Skeletal muscle tissue (tissue), 4 donors: ENCODE data around the gene DDX50. TPM values are rescaled to one million over a fixed set of nuclear protein-coding genes. Genes with fewer than 3 reads are reported as not detected.
A peak's percentile ranks its signal among the peaks of the same experiment; 100 is the strongest.
"Not testable (repeated sequence)": the region's sequence is repeated elsewhere in the genome, so short reads cannot be mapped to it uniquely, and the experiment has no call there.

Experiments used
- H3K27ac ChIP-seq: one replicate; pipeline ENCODE4 v1.7.0; 2013; ENCODE audit warnings: mild to moderate bottlenecking, low read depth, low read length, inconsistent platforms
- H3K27me3 ChIP-seq, 3 donors: one replicate each; pipeline ENCODE4 v1.7.0; 2013; ENCODE audit warnings: low read length in 3 of 3; ENCODE audit not compliant: control insufficient read depth in 3 of 3, insufficient read depth in 3 of 3
- H3K36me3 ChIP-seq, 3 donors: one replicate each; pipeline ENCODE4 v1.7.0; 2013; ENCODE audit warnings: low read length in 3 of 3; ENCODE audit not compliant: control insufficient read depth in 3 of 3, insufficient read depth in 3 of 3
- H3K4me1 ChIP-seq, 3 donors: one replicate each; pipeline ENCODE4 v1.7.0; 2013; ENCODE audit warnings: low read length in 3 of 3, mild to moderate bottlenecking in 3 of 3; ENCODE audit not compliant: control insufficient read depth in 3 of 3, insufficient read depth in 3 of 3
- H3K4me3 ChIP-seq, 3 donors: one replicate each; pipeline ENCODE4 v1.7.0; 2013; ENCODE audit warnings: low read length in 3 of 3
- H3K9ac ChIP-seq, 3 donors: one replicate each; pipeline ENCODE4 v1.7.0; 2013; ENCODE audit warnings: low read length in 3 of 3, mild to moderate bottlenecking in 3 of 3, moderate library complexity in 2 of 3, low read depth in 1 of 3
- H3K9me3 ChIP-seq, 3 donors: one replicate each; pipeline ENCODE4 v1.7.0; 2013; ENCODE audit warnings: low read length in 3 of 3; ENCODE audit not compliant: control insufficient read depth in 3 of 3
- total RNA-seq: library from RNA; depleted of rRNA; stranded (reverse); fragments of >200 nt; gene quantifications from one replicate; pipeline ENCODE4 v1.2.3, GENCODE V29; 2014
- donor health status: Osteomylitis.

DDX50 gene
- total RNA-seq, 1 donor from 2014 or later = 42.3 TPM

DNA sequence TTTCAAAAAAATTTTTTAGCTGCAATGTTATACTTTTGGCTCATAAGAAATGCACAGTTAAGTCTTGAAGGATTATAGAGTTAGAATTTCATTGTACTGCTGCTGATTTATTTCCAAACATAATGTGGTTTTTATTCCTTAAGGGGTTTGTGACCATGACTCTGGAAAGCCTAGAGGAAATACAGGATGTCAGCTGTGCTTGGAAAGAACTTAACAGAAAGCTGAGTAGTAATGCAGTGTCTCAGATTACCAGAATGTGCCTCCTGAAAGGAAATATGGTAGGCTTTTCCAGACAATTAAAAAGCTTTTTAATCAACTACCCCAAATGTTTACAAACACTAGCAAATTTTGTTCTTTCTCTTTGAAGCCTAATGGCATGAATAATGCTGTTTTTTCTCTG is 39.8 kb downstream of the DDX50 start:
- not testable (repeated sequence) for H3K9me3 ChIP-seq, H3K4me3 ChIP-seq, H3K27ac ChIP-seq, H3K9ac ChIP-seq, H3K4me1 ChIP-seq, H3K27me3 ChIP-seq
- peaks cover 10 to 24% (median 22%) of the 10 kb centered on the region in 3 donors for H3K36me3 ChIP-seq

DNA sequence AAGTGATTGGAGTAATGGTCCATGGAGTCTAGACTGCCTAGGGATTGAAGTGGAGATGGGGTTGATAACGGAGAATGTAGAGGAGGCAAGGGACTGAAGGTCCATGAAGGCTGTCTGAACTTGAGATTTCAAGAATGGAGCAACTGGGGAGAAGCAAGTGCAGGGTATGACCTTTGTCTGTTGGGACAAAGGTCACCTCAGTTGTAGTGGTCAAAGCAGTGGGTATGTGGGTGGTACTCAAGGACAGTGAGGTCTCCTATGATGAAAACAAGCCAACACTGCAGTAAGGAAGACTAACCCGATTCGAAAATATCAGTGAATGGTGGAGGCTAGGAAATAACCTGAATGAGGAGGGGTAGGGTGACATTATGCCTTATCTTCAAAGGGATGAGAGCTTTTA is 49.5 kb downstream of the DDX50 start:
- Histone ChIP-seq H3K36me3 (peaks cover 11 to 39% (median 34%) of the 10 kb centered on the region in 3 donors), H3K4me1 (peaks cover 4 to 6% (median 5%) of the 10 kb centered on the region in 3 donors), H3K4me3 (no peak overlapping the region), H3K27me3 (no peaks in the 10 kb centered on the region), H3K9ac (no peak overlapping the region), H3K9me3 (no peaks in the 10 kb centered on the region), H3K27ac (no peak overlapping the region)

DNA sequence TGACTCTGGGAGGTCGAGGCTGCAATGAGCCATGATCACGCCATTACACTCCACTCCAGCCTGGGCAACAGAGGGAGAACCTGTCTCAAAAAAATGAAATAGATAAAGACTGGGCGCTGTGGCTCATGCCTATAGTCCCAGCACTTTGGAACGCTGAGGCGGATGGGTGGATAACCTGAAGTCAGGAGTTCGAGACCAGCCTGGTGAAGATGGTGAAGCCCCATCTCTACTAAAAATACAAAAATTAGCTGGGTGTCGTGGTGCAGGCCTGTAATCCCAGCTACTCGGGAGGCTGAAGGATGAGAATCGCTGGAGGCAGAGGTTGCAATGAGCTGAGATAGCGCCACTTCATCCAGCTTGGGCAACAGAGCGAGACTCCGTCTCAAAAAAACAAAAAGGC is 53.8 kb downstream of the DDX50 start:
- H3K27me3 ChIP-seq = no peaks in the 10 kb centered on the region
- H3K36me3 ChIP-seq = peaks cover 0 to 18% (median 15%) of the 10 kb centered on the region in 3 donors
- no peaks in the 10 kb centered on the region for H3K9me3 ChIP-seq
- H3K27ac ChIP-seq = no peak overlapping the region
- H3K4me3 ChIP-seq = no peak overlapping the region
- peaks cover 7 to 14% (median 14%) of the 10 kb centered on the region in 3 donors for H3K4me1 ChIP-seq
- no peak overlapping the region for H3K9ac ChIP-seq

DNA sequence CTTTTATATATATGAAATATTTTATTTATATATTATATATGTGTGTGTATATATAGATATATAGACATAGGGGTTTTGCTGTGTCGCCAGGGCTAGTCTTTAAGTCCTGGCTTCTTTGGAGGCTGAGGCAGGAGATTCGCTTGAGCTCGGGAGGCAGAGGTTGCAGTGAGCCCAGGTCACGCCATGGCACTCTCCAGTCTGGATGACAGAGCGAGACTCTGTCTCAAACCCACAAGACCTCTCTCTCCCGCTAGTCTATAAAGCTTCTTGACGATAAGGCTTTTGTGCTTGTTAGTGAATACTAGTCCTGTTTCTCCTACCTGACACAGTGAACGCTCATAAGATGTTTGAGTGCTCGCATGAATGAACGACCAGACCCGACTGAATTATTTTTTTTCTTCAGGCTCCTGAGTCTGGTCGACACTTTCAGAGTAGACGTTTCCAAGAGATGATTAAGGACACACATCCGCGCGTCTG is 54.3 kb downstream of the DDX50 start:
- Histone ChIP-seq H3K27ac (peak overlapping the region; percentile 89), H3K36me3 (peaks cover 0 to 18% (median 14%) of the 10 kb centered on the region in 3 donors), H3K4me1 (peaks cover 7 to 14% (median 14%) of the 10 kb centered on the region in 3 donors), H3K9ac (peak overlapping the region; percentile 91 to 96 (median 92)), H3K27me3 (no peaks in the 10 kb centered on the region), H3K4me3 (peak overlapping the region; percentile 75 to 99 (median 94)), H3K9me3 (no peaks in the 10 kb centered on the region)

DNA sequence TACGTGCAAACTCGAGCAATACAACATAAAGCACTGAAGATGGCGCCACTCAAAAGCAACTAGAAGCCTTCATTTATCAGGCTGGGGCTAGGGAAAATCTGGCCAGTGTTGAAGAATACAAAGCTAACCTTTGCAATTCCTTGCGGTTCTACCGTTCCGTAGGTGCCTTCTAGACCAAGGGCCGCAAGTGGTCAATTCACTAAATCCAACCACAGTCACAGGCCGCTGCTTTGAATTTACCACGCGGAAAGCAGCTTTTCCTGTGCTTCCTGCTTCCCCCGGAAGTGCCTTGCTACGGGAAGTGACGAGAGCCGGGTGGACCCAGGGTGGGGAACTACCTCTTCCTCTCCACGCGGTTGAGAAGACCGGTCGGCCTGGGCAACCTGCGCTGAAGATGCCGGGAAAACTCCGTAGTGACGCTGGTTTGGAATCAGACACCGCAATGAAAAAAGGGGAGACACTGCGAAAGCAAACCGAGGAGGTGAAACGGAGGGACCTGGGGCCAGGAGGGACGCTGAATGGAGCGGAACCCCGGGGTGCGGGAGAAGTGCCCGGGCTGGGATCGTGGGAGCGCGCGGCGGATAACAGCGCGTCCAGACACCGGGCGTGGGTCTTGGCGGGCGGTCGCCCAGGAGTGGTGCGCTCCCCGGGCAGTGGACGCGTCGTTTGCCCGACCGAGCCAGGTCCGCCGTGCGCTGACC is 54.9 kb downstream of the DDX50 start, which contains the start of gene DDX21:
TSS of gene DDX21 (plus strand) at position 339 of the 701 bp plus-strand sequence. CDS start at position 395, 56 bp downstream.
- Histone ChIP-seq H3K4me3 (peak within 1 kb of the TSS; percentile 75 to 99 (median 94)), H3K36me3 (peaks cover 0 to 16% (median 11%) of the 10 kb centered on the region in 3 donors), H3K27ac (peak within 1 kb of the TSS; percentile 89), H3K9ac (peak within 1 kb of the TSS; percentile 91 to 96 (median 92)), H3K4me1 (peaks cover 7 to 14% (median 14%) of the 10 kb centered on the region in 3 donors), H3K9me3 (no peaks in the 10 kb centered on the region), H3K27me3 (no peaks in the 10 kb centered on the region)

DNA sequence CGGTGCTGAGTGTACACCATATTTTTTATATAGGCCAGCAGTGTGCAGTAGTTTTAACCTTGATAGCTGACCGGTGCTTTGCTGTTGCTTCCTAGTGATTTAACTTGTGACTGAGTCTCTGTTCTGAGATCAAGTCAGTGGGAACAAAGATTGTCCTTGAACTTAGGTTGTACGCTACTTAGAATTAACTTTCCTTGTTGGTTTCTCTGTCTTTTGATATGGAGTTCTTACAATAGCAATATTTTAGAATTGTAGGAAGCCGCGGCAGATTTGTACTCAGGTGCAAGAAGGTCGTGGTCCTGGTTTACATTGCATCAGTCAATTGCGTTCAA is 56.1 kb downstream of the DDX50 start:
- Histone ChIP-seq H3K9me3 (no peaks in the 10 kb centered on the region), H3K27ac (peak overlapping the region; percentile 89), H3K9ac (peak overlapping the region in 2 of 3 donors; percentile 91 to 92), H3K4me1 (peaks cover 7 to 14% (median 14%) of the 10 kb centered on the region in 3 donors), H3K27me3 (no peaks in the 10 kb centered on the region), H3K36me3 (peaks cover 1 to 13% (median 11%) of the 10 kb centered on the region in 3 donors), H3K4me3 (peak overlapping the region; percentile 75 to 99 (median 94))

DNA sequence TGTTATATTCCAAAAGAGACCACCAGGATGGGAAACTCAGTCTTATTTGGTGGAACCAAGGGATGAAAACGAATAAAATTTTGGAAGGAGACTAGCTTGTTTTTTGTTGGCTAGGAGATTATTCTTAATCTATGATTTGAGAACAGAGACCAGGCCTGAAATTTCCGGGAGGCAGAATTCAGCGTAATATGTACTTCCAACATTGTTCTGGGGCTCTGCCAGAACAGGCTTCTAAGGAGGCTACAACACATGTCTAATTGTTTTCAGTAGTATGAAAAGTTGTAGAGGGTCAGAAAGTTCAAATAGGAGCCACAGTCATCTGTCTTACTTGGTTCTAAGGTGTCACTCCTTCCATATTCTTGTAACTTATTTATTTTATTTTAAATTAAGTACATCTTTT is 56.5 kb downstream of the DDX50 start:
- H3K36me3 ChIP-seq = peaks cover 5 to 17% (median 12%) of the 10 kb centered on the region in 3 donors
- no peaks in the 10 kb centered on the region for H3K9me3 ChIP-seq
- H3K27ac ChIP-seq = peak overlapping the region; percentile 89
- H3K4me3 ChIP-seq = peak overlapping the region in 1 of 3 donors; percentile 94
- H3K27me3 ChIP-seq = no peaks in the 10 kb centered on the region
- peak overlapping the region in 2 of 3 donors; percentile 91 to 92 for H3K9ac ChIP-seq
- H3K4me1 ChIP-seq = peaks cover 7 to 14% (median 14%) of the 10 kb centered on the region in 3 donors

DNA sequence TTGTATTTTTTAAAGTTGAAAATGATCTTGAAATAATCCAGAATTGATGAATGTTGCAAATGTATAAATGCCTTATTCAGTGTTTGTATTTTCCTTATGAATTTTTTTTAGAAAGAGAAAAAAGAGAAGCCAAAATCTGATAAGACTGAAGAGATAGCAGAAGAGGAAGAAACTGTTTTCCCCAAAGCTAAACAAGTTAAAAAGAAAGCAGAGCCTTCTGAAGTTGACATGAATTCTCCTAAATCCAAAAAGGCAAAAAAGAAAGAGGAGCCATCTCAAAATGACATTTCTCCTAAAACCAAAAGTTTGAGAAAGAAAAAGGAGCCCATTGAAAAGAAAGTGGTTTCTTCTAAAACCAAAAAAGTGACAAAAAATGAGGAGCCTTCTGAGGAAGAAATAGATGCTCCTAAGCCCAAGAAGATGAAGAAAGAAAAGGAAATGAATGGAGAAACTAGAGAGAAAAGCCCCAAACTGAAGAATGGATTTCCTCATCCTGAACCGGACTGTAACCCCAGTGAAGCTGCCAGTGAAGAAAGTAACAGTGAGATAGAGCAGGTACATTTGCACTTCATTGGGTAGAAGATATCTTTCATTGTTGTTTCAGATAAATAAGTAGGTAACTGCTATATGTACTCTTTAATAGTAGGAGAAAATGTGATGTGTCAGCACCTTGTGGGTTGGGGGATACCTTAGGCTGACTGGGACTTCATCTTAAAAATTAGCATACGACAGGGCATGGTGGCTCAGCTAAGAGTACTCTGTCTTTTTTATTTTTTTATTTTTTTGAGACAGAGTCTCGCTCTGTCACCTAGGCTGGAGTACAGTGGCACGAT is 58.8 kb downstream of the DDX50 start:
- H3K4me1 ChIP-seq = peaks cover 7 to 13% (median 13%) of the 10 kb centered on the region in 3 donors
- H3K9ac ChIP-seq = no peak overlapping the region
- H3K27ac ChIP-seq = no peak overlapping the region
- H3K27me3 ChIP-seq = no peaks in the 10 kb centered on the region
- H3K9me3 ChIP-seq = no peaks in the 10 kb centered on the region
- no peak overlapping the region for H3K4me3 ChIP-seq
- H3K36me3 ChIP-seq = peaks cover 14 to 38% (median 34%) of the 10 kb centered on the region in 3 donors

DNA sequence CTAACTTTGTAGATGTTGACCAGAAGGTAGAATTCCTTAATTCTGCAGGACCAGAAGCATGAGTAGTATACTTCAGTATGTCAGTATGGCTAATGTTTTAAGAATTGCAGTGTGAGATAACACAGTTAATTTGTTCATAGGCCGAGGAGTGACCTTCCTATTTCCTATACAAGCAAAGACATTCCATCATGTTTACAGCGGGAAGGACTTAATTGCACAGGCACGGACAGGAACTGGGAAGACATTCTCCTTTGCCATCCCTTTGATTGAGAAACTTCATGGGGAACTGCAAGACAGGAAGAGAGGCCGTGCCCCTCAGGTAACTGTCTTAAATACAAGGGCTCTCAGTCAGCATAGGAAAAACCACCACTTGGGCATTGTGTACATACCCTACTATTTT is 62.0 kb downstream of the DDX50 start:
- H3K27ac ChIP-seq = no peak overlapping the region
- no peaks in the 10 kb centered on the region for H3K9me3 ChIP-seq
- H3K36me3 ChIP-seq = peaks cover 23 to 60% (median 59%) of the 10 kb centered on the region in 3 donors
- no peaks in the 10 kb centered on the region for H3K4me1 ChIP-seq
- H3K27me3 ChIP-seq = no peaks in the 10 kb centered on the region
- H3K9ac ChIP-seq = no peak overlapping the region
- no peak overlapping the region for H3K4me3 ChIP-seq
